Effector memory CD4-positive, alpha-beta T cell (primary cell): ENCODE measurements around the gene CABP1.
A peak's percentile ranks its signal among the peaks of the same experiment; 100 is the strongest.
"Not testable (repeated sequence)": the region's sequence is repeated elsewhere in the genome, so short reads cannot be mapped to it uniquely, and the experiment has no call there.

ENCODE experiments used
- DNase-seq, 3 donors: peaks; one replicate each; pipeline ENCODE4 v3.0.0-alpha.2; 2020
- H3K27ac ChIP-seq: 2 replicates; pipeline ENCODE4 v1.7.0; 2013; ENCODE audit warnings: mild to moderate bottlenecking, low read length, moderate library complexity; ENCODE audit not compliant: insufficient read depth, poor library complexity, severe bottlenecking
- H3K27me3 ChIP-seq: replicated peaks from 2 replicates; pipeline ENCODE4 v1.7.0; 2013; ENCODE audit warnings: mild to moderate bottlenecking, low read length; ENCODE audit not compliant: insufficient read depth, control insufficient read depth, poor library complexity, severe bottlenecking
- H3K36me3 ChIP-seq: 2 replicates; pipeline ENCODE4 v1.7.0; 2013; ENCODE audit warnings: mild to moderate bottlenecking, low read length, moderate library complexity; ENCODE audit not compliant: control insufficient read depth, insufficient read depth
- H3K4me1 ChIP-seq: 2 replicates; pipeline ENCODE4 v1.7.0; 2013; ENCODE audit warnings: low read length, mild to moderate bottlenecking; ENCODE audit not compliant: control insufficient read depth, insufficient read depth, poor library complexity, severe bottlenecking
- H3K4me3 ChIP-seq: 2 replicates; pipeline ENCODE4 v1.7.0; 2013; ENCODE audit warnings: low read length, low read depth, mild to moderate bottlenecking; ENCODE audit not compliant: insufficient read depth, poor library complexity, severe bottlenecking
- H3K9me3 ChIP-seq: 2 replicates; pipeline ENCODE4 v1.7.0; 2013; ENCODE audit warnings: mild to moderate bottlenecking, low read length, moderate library complexity; ENCODE audit not compliant: control insufficient read depth

Gene CABP1

GRCh38 chr12:120610560-120610959 is 29.9 kb upstream of the CABP1 start:
- Histone ChIP-seq H3K27ac (no peak overlapping the region), H3K4me3 (no peak overlapping the region), H3K9me3 (no peaks in the 10 kb centered on the region), H3K4me1 (no peaks in the 10 kb centered on the region), H3K36me3 (no peaks in the 10 kb centered on the region), H3K27me3 (no peaks in the 10 kb centered on the region)
- no peak for DNase-seq

- H3K36me3 ChIP-seq, H3K4me3 ChIP-seq, H3K27ac ChIP-seq, H3K9me3 ChIP-seq, DNase-seq, H3K27me3 ChIP-seq, H3K4me1 ChIP-seq: not testable (repeated sequence)
These were observed 28.9 kb upstream of the CABP1 start for GRCh38 chr12:120611534-120611933.

GRCh38 chr12:120614848-120615247 is 25.6 kb upstream of the CABP1 start:
- no peaks in the 10 kb centered on the region for H3K27me3 ChIP-seq
- no peak overlapping the region for H3K27ac ChIP-seq
- no peak for DNase-seq
- no peaks in the 10 kb centered on the region for H3K36me3 ChIP-seq
- no peaks in the 10 kb centered on the region for H3K9me3 ChIP-seq
- H3K4me1 ChIP-seq, result no peaks in the 10 kb centered on the region
- no peak overlapping the region for H3K4me3 ChIP-seq

- not testable (repeated sequence) for H3K27me3 ChIP-seq, H3K27ac ChIP-seq, H3K4me1 ChIP-seq, DNase-seq, H3K36me3 ChIP-seq, H3K9me3 ChIP-seq, H3K4me3 ChIP-seq
These were observed 23.2 kb upstream of the CABP1 start for GRCh38 chr12:120617193-120617592.

- not testable (repeated sequence) for H3K4me1 ChIP-seq, H3K27me3 ChIP-seq, H3K9me3 ChIP-seq, H3K27ac ChIP-seq, H3K4me3 ChIP-seq, H3K36me3 ChIP-seq, DNase-seq
These were observed 22.7 kb upstream of the CABP1 start for GRCh38 chr12:120617767-120618166.

- no peak for DNase-seq
- no peak overlapping the region for H3K27ac ChIP-seq
- H3K36me3 ChIP-seq, result no peaks in the 10 kb centered on the region
- H3K9me3 ChIP-seq, result no peaks in the 10 kb centered on the region
- H3K4me3 ChIP-seq, result no peak overlapping the region
- H3K4me1 ChIP-seq, result no peaks in the 10 kb centered on the region
- no peaks in the 10 kb centered on the region for H3K27me3 ChIP-seq
These were observed 21.3 kb upstream of the CABP1 start for GRCh38 chr12:120618954-120619615.

- Histone ChIP-seq H3K4me1 (no peaks in the 10 kb centered on the region), H3K27ac (no peak overlapping the region), H3K36me3 (no peaks in the 10 kb centered on the region), H3K9me3 (no peaks in the 10 kb centered on the region), H3K4me3 (no peak overlapping the region), H3K27me3 (no peaks in the 10 kb centered on the region)
- no peak for DNase-seq
These were observed 19.8 kb upstream of the CABP1 start for GRCh38 chr12:120620624-120621023.

- no peaks in the 10 kb centered on the region for H3K4me1 ChIP-seq
- no peak overlapping the region for H3K27ac ChIP-seq
- H3K4me3 ChIP-seq, result no peak overlapping the region
- H3K9me3 ChIP-seq, result no peaks in the 10 kb centered on the region
- peak in 1 of 3 donors; percentile 9 for DNase-seq
- H3K27me3 ChIP-seq, result no peaks in the 10 kb centered on the region
- no peaks in the 10 kb centered on the region for H3K36me3 ChIP-seq
These were observed 14.6 kb upstream of the CABP1 start for GRCh38 chr12:120625557-120626419.

GRCh38 chr12:120628919-120629318 is 11.5 kb upstream of the CABP1 start:
- Histone ChIP-seq H3K27ac (no peak overlapping the region), H3K36me3 (no peaks in the 10 kb centered on the region), H3K9me3 (no peaks in the 10 kb centered on the region), H3K27me3 (no peaks in the 10 kb centered on the region), H3K4me3 (no peak overlapping the region), H3K4me1 (no peaks in the 10 kb centered on the region)
- no peak for DNase-seq

GRCh38 chr12:120630104-120630892 is 10.1 kb upstream of the CABP1 start:
- DNase-seq, result no peak
- Histone ChIP-seq H3K4me3 (no peak overlapping the region), H3K36me3 (no peaks in the 10 kb centered on the region), H3K4me1 (no peaks in the 10 kb centered on the region), H3K27ac (no peak overlapping the region), H3K9me3 (no peaks in the 10 kb centered on the region), H3K27me3 (no peaks in the 10 kb centered on the region)
